ENCODE results near the gene CPZ. TPM values are rescaled to one million over a fixed set of nuclear protein-coding genes. Genes with fewer than 3 reads are reported as not detected.

CPZ gene
- total and polyA plus RNA-seq, 2 experiments from 2014 or later: 24.6 to 37.3 TPM

GRCh38 chr4:8543623-8544022, 48.9 kb upstream of the CPZ start (continued):
- TF ChIP-seq NANOG (IDR thresholded peaks at IDR 0.05; ENCODE audit: borderline replicate concordance) (no peak), ETS1 (IDR thresholded peaks at IDR 0.05) (no peak), CTCF (conservative IDR thresholded peaks at IDR 0.05; ENCODE audit: low read depth in 2 of 2) (no peak)

GRCh38 chr4:8544282-8544681, 48.3 kb upstream of the CPZ start:
- no peaks in the 10 kb centered on the region for H3K27me3 ChIP-seq (ENCODE audit: insufficient read depth)
- Mint-ChIP-seq H3K4me1 (peaks cover 22% of the 10 kb centered on the region), H3K27me3 (ENCODE audit: insufficient read depth, low read depth, poor library complexity) (peaks cover 19% of the 10 kb centered on the region), H3K4me3 (no peak overlapping the region), H3K36me3 (ENCODE audit: low read depth) (no peaks in the 10 kb centered on the region), H3K9me3 (no peaks in the 10 kb centered on the region), H3K27ac (peak overlapping the region; percentile 52; the same call in 1 of the 2 replicates)
- DNase-seq (ENCODE audit: low spot score) (no peak), ATAC-seq (no peak)
- H3K79me2 ChIP-seq (replicated peaks; ENCODE audit: insufficient read depth): no peaks in the 10 kb centered on the region
- peaks cover 9% of the 10 kb centered on the region for H3K4me1 ChIP-seq (ENCODE audit: insufficient read depth)
- H4K20me1 ChIP-seq (replicated peaks; ENCODE audit: insufficient read depth): no peaks in the 10 kb centered on the region
- H3K9me2 ChIP-seq (ENCODE audit: insufficient read depth): no peaks in the 10 kb centered on the region
- no peaks in the 10 kb centered on the region for H3F3A ChIP-seq (replicated peaks; ENCODE audit: low read depth)
- no peak overlapping the region for H3K27ac ChIP-seq (ENCODE audit: low read depth)
- H2AFZ ChIP-seq: no peak overlapping the region
- no peaks in the 10 kb centered on the region for H3K36me3 ChIP-seq (ENCODE audit: insufficient read depth)
- H3K4me3 ChIP-seq: no peak overlapping the region
- H3K4me2 ChIP-seq: no peak overlapping the region
- TF ChIP-seq ZNF462 (CRISPR knock-in tag; IDR thresholded peaks at IDR 0.05) (no peak), ZNF114 (CRISPR knock-in tag; IDR thresholded peaks at IDR 0.05) (no peak), CREB1 (CRISPR knock-in tag; IDR thresholded peaks at IDR 0.05; ENCODE audit: low read depth) (no peak), REST (IDR thresholded peaks at IDR 0.05; ENCODE audit: unreplicated experiment) (no peak), STAT1 (IDR thresholded peaks at IDR 0.05; ENCODE audit: unreplicated experiment) (no peak), ETS1 (IDR thresholded peaks at IDR 0.05) (no peak), EZH2 (IDR thresholded peaks at IDR 0.05; ENCODE audit: low read depth, unreplicated experiment) (no peak)

All from GM23338 (cell line).